NAMALWA (cell line): ENCODE data around the gene MSL3.
A peak's percentile ranks its signal among the peaks of the same experiment; 100 is the strongest.

Experiments used
- DNase-seq: peaks from one replicate; pipeline ENCODE4 v3.0.0-alpha.2; 2015; ENCODE audit warnings: low spot score

Gene MSL3, protein sequence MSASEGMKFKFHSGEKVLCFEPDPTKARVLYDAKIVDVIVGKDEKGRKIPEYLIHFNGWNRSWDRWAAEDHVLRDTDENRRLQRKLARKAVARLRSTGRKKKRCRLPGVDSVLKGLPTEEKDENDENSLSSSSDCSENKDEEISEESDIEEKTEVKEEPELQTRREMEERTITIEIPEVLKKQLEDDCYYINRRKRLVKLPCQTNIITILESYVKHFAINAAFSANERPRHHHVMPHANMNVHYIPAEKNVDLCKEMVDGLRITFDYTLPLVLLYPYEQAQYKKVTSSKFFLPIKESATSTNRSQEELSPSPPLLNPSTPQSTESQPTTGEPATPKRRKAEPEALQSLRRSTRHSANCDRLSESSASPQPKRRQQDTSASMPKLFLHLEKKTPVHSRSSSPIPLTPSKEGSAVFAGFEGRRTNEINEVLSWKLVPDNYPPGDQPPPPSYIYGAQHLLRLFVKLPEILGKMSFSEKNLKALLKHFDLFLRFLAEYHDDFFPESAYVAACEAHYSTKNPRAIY

DNA sequence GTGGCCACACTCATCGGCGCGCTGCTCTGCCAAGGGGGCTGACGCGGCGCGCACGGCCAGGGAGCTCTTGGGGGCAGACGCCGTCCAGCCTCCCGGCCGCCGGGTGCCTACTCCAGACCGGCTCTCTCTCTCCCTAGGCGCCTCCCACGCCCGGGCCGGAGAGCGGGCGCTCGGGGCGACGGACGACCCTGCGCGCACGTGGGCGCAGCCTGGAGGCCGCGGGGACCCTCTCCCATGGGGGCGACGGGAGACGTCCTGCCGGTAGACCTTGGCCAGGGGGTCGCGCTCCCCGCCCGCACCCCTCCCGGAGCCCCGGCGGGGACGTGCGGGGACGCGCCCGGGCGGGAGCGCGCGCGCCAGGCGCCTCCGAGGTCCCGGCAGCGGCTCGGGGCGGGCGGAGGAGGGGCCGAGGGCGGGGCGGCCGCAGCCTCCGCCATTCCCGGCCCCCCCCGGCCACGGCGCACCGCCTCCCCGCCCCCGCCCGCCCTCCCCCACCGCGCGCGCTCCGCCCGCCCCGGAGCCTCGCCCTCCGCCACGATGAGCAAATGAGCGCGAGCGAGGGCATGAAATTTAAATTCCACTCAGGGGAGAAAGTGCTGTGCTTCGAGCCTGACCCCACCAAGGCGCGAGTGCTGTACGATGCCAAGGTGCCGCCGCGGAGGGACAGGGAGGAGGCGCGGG, at the start of gene MSL3:
Gene MSL3, plus strand, starts transcription at position 519 of the 681 bp plus-strand sequence. Its CDS starts 27 bp downstream, at position 546.
- DNase-seq = peak; percentile 41

GRCh38 chrX:11722304-11722703, 35.7 kb upstream of the MSL3 start:
- DNase-seq = no peak

GRCh38 chrX:11724122-11725017, 33.7 kb upstream of the MSL3 start:
- DNase-seq = peak; percentile 57

DNA sequence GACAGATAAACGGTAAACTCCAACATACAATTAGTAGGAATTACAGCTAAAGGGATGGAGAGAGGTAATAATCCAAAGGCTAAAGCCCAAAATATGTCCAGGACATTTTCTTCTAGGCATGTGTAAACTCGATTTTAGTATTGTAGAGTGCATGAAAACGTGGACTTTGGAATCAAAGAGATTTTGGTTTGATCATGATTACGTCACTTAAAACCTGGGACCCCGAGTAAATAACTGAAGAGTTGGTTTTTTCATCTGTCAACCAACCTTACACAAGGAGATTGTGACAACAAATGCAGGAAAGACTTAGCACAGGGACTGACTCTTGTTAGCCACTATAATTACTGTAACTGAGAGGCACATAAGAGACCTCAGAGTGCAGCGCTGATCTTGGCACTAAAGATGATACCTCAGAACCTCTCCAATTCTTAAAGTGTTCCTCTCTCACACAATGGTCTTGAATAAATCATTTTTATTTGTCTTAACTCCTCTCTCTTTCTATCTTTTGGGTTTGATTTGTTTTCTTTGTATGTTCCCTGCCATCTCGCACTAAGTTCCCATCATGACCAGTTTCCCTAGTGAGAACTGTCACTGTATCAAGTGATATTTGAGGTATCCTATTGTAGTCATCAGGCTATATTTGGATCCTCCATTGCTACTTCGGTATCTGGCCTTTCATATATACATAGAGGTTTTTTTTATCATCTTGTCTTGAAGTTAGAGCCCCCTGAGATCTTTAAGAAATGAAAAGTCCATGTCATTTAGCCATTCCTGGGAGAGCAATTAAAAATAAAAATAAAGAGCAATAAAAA, 32.2 kb upstream of the MSL3 start:
- no peak for DNase-seq

- no peak for DNase-seq
These were observed 29.5 kb upstream of the MSL3 start for GRCh38 chrX:11728556-11728955.

GRCh38 chrX:11733614-11734013, 24.4 kb upstream of the MSL3 start:
- DNase-seq = no peak

DNA sequence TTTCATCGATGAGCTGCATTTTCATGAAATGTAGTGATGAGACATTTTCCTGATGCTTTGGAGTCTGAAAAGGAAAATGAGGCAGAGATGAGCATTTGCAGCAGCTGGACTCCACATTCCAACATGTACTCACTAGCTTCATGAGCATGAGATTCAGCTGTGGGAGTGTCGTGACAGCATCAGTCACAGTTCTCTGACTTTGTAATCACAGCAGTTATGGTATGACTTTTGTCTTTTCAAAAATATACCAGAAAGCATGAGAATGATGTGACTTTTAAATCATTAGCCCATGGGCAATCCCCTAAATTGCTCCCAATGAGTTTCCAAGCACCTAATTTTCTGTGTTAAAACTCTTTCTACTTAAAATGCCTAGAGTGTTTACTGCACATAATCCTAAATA, 18.3 kb upstream of the MSL3 start:
- DNase-seq = no peak

GRCh38 chrX:11740794-11741193, 17.2 kb upstream of the MSL3 start:
- no peak for DNase-seq

DNA sequence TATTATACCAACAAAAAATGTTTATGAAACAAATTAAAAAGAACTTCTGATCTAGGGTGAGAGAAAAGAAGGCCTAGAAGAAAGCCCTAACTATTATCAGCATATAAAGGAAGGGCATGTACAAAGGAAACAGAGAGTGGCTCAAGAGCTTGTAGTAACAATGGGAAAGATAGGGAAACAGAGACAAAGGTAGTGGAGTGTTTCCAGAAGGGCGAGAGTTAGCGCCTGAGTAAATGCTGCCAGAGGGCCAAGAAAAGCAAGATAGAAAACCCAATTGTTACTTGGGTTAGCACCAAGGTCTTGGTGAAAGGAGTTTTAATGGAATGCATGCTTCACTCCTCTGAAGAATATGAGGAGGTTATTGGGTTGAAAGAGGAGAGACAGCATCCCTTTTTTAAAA, 16.5 kb upstream of the MSL3 start:
- no peak for DNase-seq

GRCh38 chrX:11745881-11746280, 12.2 kb upstream of the MSL3 start:
- DNase-seq = no peak

DNA sequence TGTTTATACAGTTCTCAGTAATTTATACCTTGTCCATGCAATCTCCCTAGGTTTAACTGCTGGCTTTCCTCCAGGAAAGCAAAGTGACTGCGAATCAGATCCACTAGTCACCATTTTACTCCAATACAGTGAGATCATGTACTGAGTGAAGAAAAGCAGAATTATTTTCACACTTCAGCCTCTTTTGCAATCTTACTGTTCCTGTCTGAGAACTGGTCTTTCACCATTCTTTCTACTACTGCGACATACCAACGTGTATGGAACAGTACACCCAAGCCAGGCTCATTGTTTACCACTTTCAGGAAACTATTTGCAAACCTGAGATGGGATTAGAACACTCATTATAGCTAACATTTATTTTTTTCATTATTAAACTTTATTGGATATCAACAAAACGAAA, 8.0 kb upstream of the MSL3 start:
- no peak for DNase-seq

DNA sequence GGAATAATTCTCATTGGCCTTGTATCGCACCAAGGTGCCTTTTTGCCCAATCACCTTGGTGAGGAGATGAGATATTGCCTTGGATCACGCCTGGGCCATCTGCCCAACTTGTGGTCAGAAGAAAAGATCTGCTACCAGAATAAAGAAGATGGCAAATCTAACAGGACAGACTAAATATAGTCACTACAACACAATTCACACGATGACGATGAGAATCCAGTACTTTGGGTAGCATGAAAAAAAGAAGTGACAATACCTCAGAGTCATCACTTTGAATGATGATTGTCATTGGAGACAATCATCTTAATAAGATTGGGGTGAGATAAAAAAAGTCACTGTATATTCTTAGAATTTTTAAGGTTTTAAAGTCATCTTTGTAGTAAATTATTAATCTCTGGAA, 7.3 kb upstream of the MSL3 start:
- DNase-seq = no peak

GRCh38 chrX:11751261-11751660, 6.8 kb upstream of the MSL3 start:
- DNase-seq = no peak

DNA sequence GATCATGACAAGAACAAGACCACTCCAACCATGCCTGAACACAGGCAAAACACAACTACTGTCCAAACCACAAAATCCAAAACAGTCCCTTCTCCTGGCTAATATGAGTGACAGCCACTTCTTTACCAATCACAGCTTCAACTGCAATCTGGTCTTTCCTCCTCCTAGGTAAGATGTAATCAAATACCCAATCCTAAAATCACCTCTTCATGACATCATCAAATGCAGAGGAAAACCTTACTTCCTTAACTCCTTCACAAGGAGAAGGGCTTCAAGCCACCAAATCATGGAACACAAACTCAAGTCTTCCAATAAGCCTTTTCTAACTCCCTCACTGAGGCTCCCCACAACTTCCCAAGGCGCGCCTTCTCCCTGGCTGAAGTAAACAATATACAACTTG, 4.4 kb upstream of the MSL3 start:
- no peak for DNase-seq

GRCh38 chrX:11754958-11755645, 2.9 kb upstream of the MSL3 start:
- no peak for DNase-seq

DNA sequence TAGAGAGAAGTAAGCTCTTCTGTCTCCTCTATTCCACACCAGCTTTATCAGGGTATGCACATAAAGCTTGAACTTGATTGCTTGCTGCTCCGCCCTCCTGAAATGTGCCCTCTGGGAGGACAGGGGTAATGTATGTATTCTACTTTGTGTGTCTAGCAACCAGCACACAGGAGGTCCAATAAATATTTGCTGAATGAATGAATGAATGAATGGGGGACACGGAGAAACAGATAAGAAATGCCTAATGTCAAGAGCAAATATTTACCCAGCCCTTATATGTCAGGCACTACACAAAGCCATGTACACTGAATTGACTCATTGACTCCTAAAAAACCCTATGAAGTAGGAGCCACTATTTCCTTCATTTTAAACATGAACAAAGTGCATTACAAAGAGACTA, 2.3 kb upstream of the MSL3 start:
- no peak for DNase-seq

DNA sequence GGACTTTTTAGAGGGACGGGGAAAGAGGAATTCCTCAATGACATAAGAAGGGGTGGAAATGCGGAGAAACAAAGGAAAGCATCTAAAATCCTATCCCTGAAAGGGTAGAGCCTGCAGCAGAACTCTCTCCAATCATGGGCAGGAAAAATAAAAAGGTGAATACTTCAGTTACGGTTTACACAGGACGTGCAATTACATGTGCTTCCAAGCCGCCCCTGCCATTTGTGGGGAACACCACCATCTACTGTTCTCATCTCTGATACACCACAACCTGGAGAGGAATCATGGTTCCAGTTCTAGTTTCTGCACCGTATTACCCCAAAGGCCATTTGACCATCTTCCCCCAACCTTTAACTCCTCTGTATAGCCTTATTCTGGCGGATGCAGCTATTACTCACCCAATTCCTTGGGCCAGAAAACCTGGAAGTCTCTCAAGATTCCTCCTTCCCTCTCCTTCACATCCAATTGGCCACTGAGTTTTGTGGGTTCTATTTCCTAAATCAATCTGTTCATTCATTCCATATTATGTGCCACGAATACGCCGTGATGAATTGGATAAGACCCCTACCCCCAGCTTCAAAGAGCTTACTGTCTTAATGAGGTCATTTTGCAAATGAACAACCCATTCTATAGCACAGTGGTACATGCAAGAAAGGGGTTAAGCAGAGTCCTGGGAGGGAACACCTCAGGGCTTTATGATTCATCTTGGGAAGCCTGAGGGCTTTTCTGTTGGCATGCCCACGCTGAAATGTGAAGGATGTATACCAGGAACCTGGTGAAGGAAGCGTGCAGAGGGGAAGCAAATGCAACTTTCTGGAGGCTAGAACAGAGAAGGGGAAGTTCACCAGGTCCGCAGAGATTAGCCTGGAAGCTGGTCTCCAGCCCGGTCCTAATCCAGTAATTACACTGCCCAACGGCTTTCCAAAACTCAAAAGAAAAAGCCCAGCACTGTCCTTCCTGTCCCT, 1.4 kb upstream of the MSL3 start:
- DNase-seq = no peak

GRCh38 chrX:11757397-11757718, 679 bp upstream of the MSL3 start:
- DNase-seq = no peak

DNA sequence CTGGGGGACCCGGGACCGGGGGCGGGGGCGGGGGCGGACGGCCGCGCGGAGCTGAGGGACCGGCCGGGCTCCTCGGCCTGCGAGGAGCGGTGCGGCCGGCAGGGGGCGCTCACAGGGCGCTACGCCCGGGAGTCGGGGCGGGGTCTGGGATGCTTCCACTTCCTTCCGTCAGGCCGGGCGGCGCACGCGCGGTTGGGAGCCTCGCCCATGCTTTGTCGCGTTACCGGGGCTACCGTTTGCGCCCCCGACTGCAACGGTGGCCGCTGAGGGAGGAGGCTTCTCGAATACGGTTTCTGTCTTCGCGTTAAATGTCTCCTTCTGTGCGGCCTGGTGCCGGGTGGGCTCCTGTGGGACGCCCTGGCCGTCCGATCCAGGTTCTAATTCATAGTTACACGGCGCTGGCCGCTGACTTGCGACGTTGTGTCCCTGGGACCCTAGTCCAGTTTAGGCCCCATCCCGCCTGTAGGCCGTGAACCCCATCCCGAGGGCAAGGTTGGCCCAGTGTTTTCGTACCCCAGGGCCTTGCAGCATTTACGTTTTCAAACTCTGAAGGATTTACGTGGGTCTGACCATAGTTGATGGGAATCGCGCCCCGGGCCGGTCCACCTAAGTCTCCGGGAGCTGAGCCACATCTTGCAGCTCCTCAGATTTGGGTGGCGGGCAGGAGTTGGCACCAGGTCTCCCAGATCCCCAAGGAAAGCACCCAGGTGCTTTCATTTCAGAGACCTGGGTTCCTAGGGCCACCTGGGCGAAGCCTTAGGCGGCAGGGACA, 549 bp downstream of the MSL3 start:
- DNase-seq = peak; percentile 88
